CD4-positive, alpha-beta T cell (primary cell): Measurements from ENCODE around the gene MAPKAPK3. TPM values are rescaled to one million over a fixed set of nuclear protein-coding genes. Genes with fewer than 3 reads are reported as not detected.

ENCODE experiments used
- ATAC-seq: fragments of 200-7000 bp; cut with Tn5 transposase; one replicate; pipeline ENCODE4 v1.10.0; 2022; ENCODE audit warnings: mild to moderate bottlenecking; ENCODE audit not compliant: poor library complexity
- CTCF ChIA-PET: fragments of 350-600 bp; sonication (Branson Sonifier 250); formaldehyde crosslinking; loops from one replicate; lab custom pipeline; 2021; ENCODE audit warnings: antibody characterized with exemption, inconsistent platforms; lab: Charles Lee
- POLR2A ChIA-PET: fragments of 350-600 bp; sonication (Branson Sonifier 250); formaldehyde crosslinking; loops from one replicate; lab custom pipeline; 2021; ENCODE audit warnings: antibody characterized with exemption, inconsistent platforms; lab: Charles Lee
- DNase-seq, 14 experiments: peaks; one replicate each; pipeline ENCODE4 v3.0.0-alpha.2; 2013 to 2020; ENCODE audit warnings: mixed read lengths in 2 of 14
- H3K27ac ChIP-seq, 2 donors: one replicate each; pipeline versions ENCODE4 v1.5.1 to v1.7.0; 2013; ENCODE audit warnings: low read length in 2 of 2, low read depth in 1 of 2, mild to moderate bottlenecking in 1 of 2
- H3K27me3 ChIP-seq, 2 experiments: 1 replicate in 1 of 2; 2 replicates in 1 of 2; pipeline versions ENCODE4 v1.6.1 to v1.7.0; 2013; ENCODE audit warnings: low read length in 2 of 2, control low read depth in 1 of 2, mild to moderate bottlenecking in 1 of 2, moderate library complexity in 1 of 2; ENCODE audit not compliant: insufficient read depth in 2 of 2, control insufficient read depth in 1 of 2
- H3K36me3 ChIP-seq: one replicate; pipeline ENCODE4 v1.6.1; 2013; ENCODE audit warnings: low read length, control low read depth; ENCODE audit not compliant: insufficient read depth
- H3K4me1 ChIP-seq: one replicate; pipeline ENCODE4 v1.6.1; 2013; ENCODE audit warnings: low read length, control low read depth; ENCODE audit not compliant: insufficient read depth
- H3K4me3 ChIP-seq: one replicate; pipeline ENCODE4 v1.5.1; 2013; ENCODE audit warnings: mild to moderate bottlenecking, low read length, moderate library complexity
- H3K9me3 ChIP-seq, 2 experiments: 1 replicate in 1 of 2; 2 replicates in 1 of 2; pipeline versions ENCODE4 v1.6.1 to v1.7.0; 2013; ENCODE audit warnings: low read length in 2 of 2, mild to moderate bottlenecking in 2 of 2, control low read depth in 1 of 2, moderate library complexity in 1 of 2; ENCODE audit not compliant: control insufficient read depth in 1 of 2, insufficient read depth in 1 of 2
- H3K27ac Mint-ChIP-seq: one replicate; pipeline ENCODE4 v1.8.0; 2020; ENCODE audit warnings: mixed read lengths
- H3K27me3 Mint-ChIP-seq: one replicate; pipeline ENCODE4 v1.8.0; 2021; ENCODE audit warnings: mixed read lengths
- H3K36me3 Mint-ChIP-seq: one replicate; pipeline ENCODE4 v1.8.0; 2021; ENCODE audit warnings: low read depth, mixed read lengths
- H3K4me1 Mint-ChIP-seq: one replicate; pipeline ENCODE4 v1.8.0; 2021; ENCODE audit warnings: low read depth, mixed read lengths
- H3K4me3 Mint-ChIP-seq: one replicate; pipeline ENCODE4 v1.8.0; 2020; ENCODE audit warnings: mild to moderate bottlenecking, mixed read lengths
- H3K9me3 Mint-ChIP-seq: one replicate; pipeline ENCODE4 v1.8.0; 2020; ENCODE audit warnings: mixed read lengths
- CTCF ChIP-seq: fragments of 200-600 bp; IDR thresholded peaks from one replicate; pipeline ENCODE4 v1.8.0; 2022; ENCODE audit warnings: antibody characterized with exemption, mild to moderate bottlenecking
- intact Hi-C, 2 experiments: fragments of 100-400 bp; cut with DNase I in 1 of 2; cut with micrococcal nuclease in 1 of 2; formaldehyde crosslinking; loops; one replicate each; pipeline versions ENCODE4 v1.15.1 to v1.9.0; 2023 to 2025; cut with DNase I, micrococcal nuclease
- total RNA-seq, 174 experiments: library from RNA in 2 of 174; stranded (reverse) in 2 of 174; gene quantifications; one replicate each; pipeline ENCODE4 v1.2.3 and lab custom pipeline; 2021 to 2026

Gene MAPKAPK3
- total RNA-seq, 2 experiments from 2014 or later: 16.4 to 16.6 TPM

- DNase-seq: peak in 3 of 14 experiments; percentile 36 to 66 (median 54)
- peak overlapping the region; percentile 93 for H3K4me3 ChIP-seq
- peaks cover 93% of the 10 kb centered on the region for H3K4me1 ChIP-seq
- ChIA-PET POLR2A (interaction anchor here (0.8 to 20.8 kb wide), 5 partner anchors 10 to 48 kb away, joined by 3 to 446 read pairs (median 5); partner anchors contain the start of genes C3orf18 and HEMK1), CTCF (interaction anchor here (0.6 to 3.3 kb wide), 3 partner anchors 29 to 60 kb away, joined by 3 to 8 read pairs (median 3); no protein-coding TSS in a partner anchor)
- Mint-ChIP-seq H3K27ac (peak overlapping the region; percentile 84), H3K4me1 (peaks cover 77% of the 10 kb centered on the region), H3K36me3 (peaks cover 3% of the 10 kb centered on the region), H3K9me3 (no peaks in the 10 kb centered on the region), H3K27me3 (no peaks in the 10 kb centered on the region), H3K4me3 (peak overlapping the region; percentile 92)
- ATAC-seq: no peak
- TF ChIP-seq CTCF: no peak
- H3K27me3 ChIP-seq: no peaks in the 10 kb centered on the region
- intact Hi-C loops: loop anchor here in 1 of 2 experiments (5.0 kb wide), 1 partner anchor 1067 kb away; no protein-coding TSS in a partner anchor
- H3K36me3 ChIP-seq: peaks cover 16% of the 10 kb centered on the region
- H3K27ac ChIP-seq: peak overlapping the region; percentile 37 to 72
- H3K9me3 ChIP-seq: no peaks in the 10 kb centered on the region
These were observed 3.5 kb downstream of the MAPKAPK3 start for GRCh38 chr3:50620420-50620819.

GRCh38 chr3:50620820-50621219, 3.9 kb downstream of the MAPKAPK3 start:
- ATAC-seq: no peak
- Mint-ChIP-seq H3K27me3 (no peaks in the 10 kb centered on the region), H3K27ac (peak overlapping the region; percentile 84), H3K36me3 (peaks cover 3% of the 10 kb centered on the region), H3K4me3 (peak overlapping the region; percentile 92), H3K9me3 (no peaks in the 10 kb centered on the region), H3K4me1 (peaks cover 77% of the 10 kb centered on the region)
- Histone ChIP-seq H3K27me3 (no peaks in the 10 kb centered on the region), H3K4me1 (peaks cover 93% of the 10 kb centered on the region), H3K9me3 (no peaks in the 10 kb centered on the region), H3K27ac (peak overlapping the region in 1 of 2 donors; percentile 72), H3K36me3 (peaks cover 16% of the 10 kb centered on the region), H3K4me3 (no peak overlapping the region)
- no peak for TF ChIP-seq CTCF
- ChIA-PET POLR2A (interaction anchor here (0.8 to 1.7 kb wide), 3 partner anchors 10 to 32 kb away, joined by 3 to 5 read pairs (median 4); no protein-coding TSS in a partner anchor), CTCF (interaction anchor here (3.3 kb wide), 1 partner anchor 32 kb away, joined by 8 read pairs; no protein-coding TSS in a partner anchor)
- DNase-seq: peak in 2 of 14 experiments; percentile 39 to 50
- intact Hi-C loops: loop anchor here in 1 of 2 experiments (5.0 kb wide), 1 partner anchor 1066 kb away; no protein-coding TSS in a partner anchor

- CTCF ChIA-PET: no interaction called here
- ATAC-seq: no peak
These were observed 5.9 kb downstream of the MAPKAPK3 start for GRCh38 chr3:50622881-50623280.

More at GRCh38 chr3:50622881-50623280, 5.9 kb downstream of the MAPKAPK3 start:
- no peak for TF ChIP-seq CTCF
- Mint-ChIP-seq H3K4me1 (peaks cover 82% of the 10 kb centered on the region), H3K27ac (peak overlapping the region; percentile 67), H3K9me3 (no peaks in the 10 kb centered on the region), H3K27me3 (no peaks in the 10 kb centered on the region), H3K36me3 (peaks cover 6% of the 10 kb centered on the region), H3K4me3 (no peak overlapping the region)
- H3K27me3 ChIP-seq: no peaks in the 10 kb centered on the region
- H3K4me3 ChIP-seq: no peak overlapping the region
- DNase-seq: no peak
- POLR2A ChIA-PET: interaction anchor here (1.2 to 1.8 kb wide), 2 partner anchors 54 to 762 kb away, joined by 3 to 5 read pairs; partner anchors contain the start of genes HEMK1 and MANF
- peaks cover 21% of the 10 kb centered on the region for H3K36me3 ChIP-seq
- no peaks in the 10 kb centered on the region for H3K9me3 ChIP-seq
- peak overlapping the region; percentile 58 to 74 for H3K27ac ChIP-seq
- intact Hi-C loops: loop anchor here in 1 of 2 experiments (2.0 to 5.0 kb wide), 2 partner anchors 48 to 1064 kb away; no protein-coding TSS in a partner anchor
- H3K4me1 ChIP-seq: peaks cover 99% of the 10 kb centered on the region
